HFFc6 (cell line): ENCODE results near the gene CHID1. TPM values are rescaled to one million over a fixed set of nuclear protein-coding genes. Genes with fewer than 3 reads are reported as not detected.

ENCODE experiments used
- DNase-seq: peaks from one replicate; pipeline ENCODE4 v3.0.0-alpha.2; 2018
- H3K27ac Mint-ChIP-seq: 2 replicates; pipeline ENCODE4 v1.8.0; 2020; ENCODE audit warnings: mild to moderate bottlenecking, mixed read lengths
- H3K27me3 Mint-ChIP-seq: 2 replicates; pipeline ENCODE4 v1.8.0; 2021; ENCODE audit warnings: mild to moderate bottlenecking, moderate library complexity, mixed read lengths; ENCODE audit not compliant: insufficient read depth
- H3K36me3 Mint-ChIP-seq: 2 replicates; pipeline ENCODE4 v1.8.0; 2021; ENCODE audit warnings: low read depth, mixed read lengths
- H3K4me1 Mint-ChIP-seq: 2 replicates; pipeline ENCODE4 v1.8.0; 2020; ENCODE audit warnings: low read depth, mixed read lengths
- H3K4me3 Mint-ChIP-seq: 2 replicates; pipeline ENCODE4 v1.8.0; 2020; ENCODE audit warnings: mild to moderate bottlenecking, moderate library complexity, mixed read lengths
- H3K9me3 Mint-ChIP-seq: 2 replicates; pipeline ENCODE4 v1.8.0; 2020; ENCODE audit warnings: mild to moderate bottlenecking, mixed read lengths
- total RNA-seq, 6 experiments: library from RNA; stranded (reverse); fragmentation: NEBNext Ultra II Directional; extraction: Animal tissue kit (Norgen Biotek cat#: 25700); gene quantifications; 2 replicates in 1 of 6; 3 replicates in 5 of 6; pipeline ENCODE4 v1.2.3, GENCODE V29; 2021
- TF ChIP-seq, protein P1 (sequence below): fragments of 200-600 bp; sonication (generic); IDR thresholded peaks from 2 replicates; pipeline ENCODE4 v1.5.0; 2021; ENCODE audit warnings: antibody characterized with exemption, mild to moderate bottlenecking

CHID1 gene
- total RNA-seq, 6 experiments from 2014 or later: 116 to 145 (median 133) TPM

DNA sequence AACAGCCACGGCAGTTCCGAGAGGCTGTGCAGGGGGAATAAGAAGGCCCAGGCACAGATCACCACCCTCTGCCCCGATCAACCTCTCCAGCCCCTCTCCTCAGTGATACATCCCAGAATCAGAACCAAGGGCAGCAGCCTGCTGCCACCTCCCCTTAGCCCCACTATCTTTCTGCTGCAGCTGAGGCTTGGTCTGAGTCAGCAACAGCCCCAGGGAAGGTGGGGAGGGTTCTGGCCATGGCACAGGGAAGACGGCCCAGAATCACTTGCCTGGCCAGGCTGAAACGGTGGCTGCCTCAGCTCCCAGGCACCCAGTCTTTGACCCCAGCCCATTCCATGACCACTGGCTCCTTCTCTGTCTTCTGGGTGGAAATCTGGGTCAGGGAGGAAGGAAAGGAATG, 2.3 kb downstream of the CHID1 start:
- Mint-ChIP-seq H3K9me3 (no peaks in the 10 kb centered on the region), H3K36me3 (peaks cover 10% of the 10 kb centered on the region; the same call in 1 of the 2 replicates), H3K4me3 (no peak overlapping the region), H3K27ac (no peak overlapping the region; the same call in 1 of the 2 replicates), H3K27me3 (no peaks in the 10 kb centered on the region; the same call in 1 of the 2 replicates), H3K4me1 (peaks cover 24% of the 10 kb centered on the region)
- DNase-seq: no peak
- TF ChIP-seq, protein P1, sequence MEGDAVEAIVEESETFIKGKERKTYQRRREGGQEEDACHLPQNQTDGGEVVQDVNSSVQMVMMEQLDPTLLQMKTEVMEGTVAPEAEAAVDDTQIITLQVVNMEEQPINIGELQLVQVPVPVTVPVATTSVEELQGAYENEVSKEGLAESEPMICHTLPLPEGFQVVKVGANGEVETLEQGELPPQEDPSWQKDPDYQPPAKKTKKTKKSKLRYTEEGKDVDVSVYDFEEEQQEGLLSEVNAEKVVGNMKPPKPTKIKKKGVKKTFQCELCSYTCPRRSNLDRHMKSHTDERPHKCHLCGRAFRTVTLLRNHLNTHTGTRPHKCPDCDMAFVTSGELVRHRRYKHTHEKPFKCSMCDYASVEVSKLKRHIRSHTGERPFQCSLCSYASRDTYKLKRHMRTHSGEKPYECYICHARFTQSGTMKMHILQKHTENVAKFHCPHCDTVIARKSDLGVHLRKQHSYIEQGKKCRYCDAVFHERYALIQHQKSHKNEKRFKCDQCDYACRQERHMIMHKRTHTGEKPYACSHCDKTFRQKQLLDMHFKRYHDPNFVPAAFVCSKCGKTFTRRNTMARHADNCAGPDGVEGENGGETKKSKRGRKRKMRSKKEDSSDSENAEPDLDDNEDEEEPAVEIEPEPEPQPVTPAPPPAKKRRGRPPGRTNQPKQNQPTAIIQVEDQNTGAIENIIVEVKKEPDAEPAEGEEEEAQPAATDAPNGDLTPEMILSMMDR: no peak

DNA sequence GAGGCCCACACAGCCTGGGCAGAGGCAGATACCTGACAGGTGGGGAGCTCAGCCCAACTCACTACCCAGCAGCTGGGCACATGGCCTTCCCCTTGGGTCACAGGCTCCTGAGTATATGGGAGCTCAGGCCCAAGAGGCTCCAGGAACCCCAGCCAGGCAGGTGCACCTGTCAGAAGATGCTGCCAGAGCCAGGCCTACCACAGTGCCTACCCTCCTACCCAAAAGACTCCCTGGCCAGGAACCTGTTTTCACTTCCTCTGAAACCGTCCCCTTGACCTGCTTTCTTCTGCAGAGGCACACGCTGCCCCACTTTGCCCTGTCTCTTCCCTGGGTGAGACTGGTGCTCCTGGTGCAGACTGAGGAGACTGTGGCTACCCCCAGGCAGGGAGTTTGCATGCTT, 2.9 kb downstream of the CHID1 start:
- Mint-ChIP-seq H3K27me3 (no peaks in the 10 kb centered on the region), H3K9me3 (no peaks in the 10 kb centered on the region), H3K36me3 (peaks cover 10% of the 10 kb centered on the region; the same call in 1 of the 2 replicates), H3K27ac (no peak overlapping the region), H3K4me3 (no peak overlapping the region), H3K4me1 (peaks cover 24% of the 10 kb centered on the region)
- TF ChIP-seq, protein P1: no peak
- DNase-seq: no peak

DNA sequence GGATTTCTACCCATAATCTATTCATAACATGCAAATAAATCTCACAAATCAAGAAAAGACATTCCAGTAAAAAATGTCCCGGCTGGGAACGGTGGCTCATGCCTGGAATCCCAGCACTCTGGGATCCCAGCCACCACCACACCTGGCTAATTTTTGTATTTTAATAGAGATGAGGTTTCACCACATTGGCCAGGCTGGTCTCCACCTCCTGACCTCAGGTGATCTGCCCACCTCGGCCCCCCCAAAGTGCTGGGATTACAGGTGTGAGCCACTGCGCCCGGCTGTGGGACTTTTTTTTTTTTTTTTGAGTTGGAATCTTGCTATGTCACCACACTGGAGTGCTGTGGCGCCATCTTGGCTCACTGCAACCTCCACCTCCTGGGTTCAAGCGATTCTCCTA, 4.7 kb downstream of the CHID1 start:
- Mint-ChIP-seq H3K4me3 (no peak overlapping the region), H3K9me3 (no peaks in the 10 kb centered on the region), H3K4me1 (peaks cover 19% of the 10 kb centered on the region), H3K36me3 (peaks cover 15% of the 10 kb centered on the region), H3K27ac (no peak overlapping the region), H3K27me3 (no peaks in the 10 kb centered on the region)
- TF ChIP-seq, protein P1: no peak
- DNase-seq: no peak

DNA sequence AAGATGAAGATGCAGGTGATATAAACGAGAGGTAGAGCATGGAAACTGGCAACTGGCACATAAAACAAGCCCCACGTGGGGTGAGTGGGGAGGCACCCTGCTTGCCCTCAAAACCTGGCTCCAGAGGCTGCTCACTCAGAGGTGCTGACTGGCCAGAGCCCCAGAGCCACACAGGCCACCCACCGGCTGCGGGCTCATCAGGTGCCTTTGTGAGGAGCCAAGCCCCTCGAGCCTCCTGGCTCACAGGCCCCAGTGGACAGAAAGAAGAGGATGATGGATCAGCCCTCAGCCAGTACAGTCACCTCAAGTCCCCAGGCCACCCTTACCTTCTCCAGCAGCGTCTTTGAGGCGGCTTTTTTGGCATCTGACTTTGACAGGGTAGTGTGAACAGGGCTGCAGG, 6.2 kb downstream of the CHID1 start:
- Mint-ChIP-seq H3K27ac (no peak overlapping the region), H3K36me3 (peaks cover 15% of the 10 kb centered on the region), H3K4me1 (peaks cover 15% of the 10 kb centered on the region), H3K4me3 (no peak overlapping the region), H3K9me3 (no peaks in the 10 kb centered on the region), H3K27me3 (no peaks in the 10 kb centered on the region)
- DNase-seq: no peak
- TF ChIP-seq, protein P1: no peak

DNA sequence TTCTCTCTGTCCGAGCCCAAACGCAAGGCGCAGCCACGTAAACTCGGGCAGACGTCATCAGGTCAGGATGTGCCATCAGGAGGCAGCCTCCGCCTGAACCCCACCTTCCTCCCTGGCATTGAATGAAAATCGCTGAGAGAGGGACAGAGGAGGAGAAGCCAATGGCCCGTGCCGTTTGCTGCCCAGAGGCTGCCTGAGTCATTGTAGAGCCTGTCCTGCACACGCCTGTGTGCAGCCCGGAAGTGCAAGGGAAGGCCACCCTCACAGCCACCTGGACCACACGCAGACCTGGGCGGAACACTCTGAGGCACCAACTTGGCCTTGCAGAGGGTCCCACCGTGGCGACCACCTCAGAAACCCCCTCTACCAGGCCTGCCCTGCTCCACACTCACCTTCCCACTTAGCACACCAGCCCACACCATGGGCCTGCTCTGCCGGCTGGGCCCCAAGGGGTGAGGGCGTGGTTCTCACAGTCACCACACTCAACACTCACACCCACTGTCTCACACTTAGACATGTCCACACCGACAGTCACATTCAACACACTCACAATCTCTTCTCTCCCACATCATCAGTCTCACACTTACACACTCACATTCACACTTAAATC, 9.1 kb downstream of the CHID1 start:
- Mint-ChIP-seq H3K4me1 (no peaks in the 10 kb centered on the region), H3K27me3 (no peaks in the 10 kb centered on the region), H3K36me3 (peaks cover 15% of the 10 kb centered on the region), H3K9me3 (no peaks in the 10 kb centered on the region), H3K4me3 (no peak overlapping the region), H3K27ac (no peak overlapping the region)
- no peak for DNase-seq
- TF ChIP-seq, protein P1: no peak

DNA sequence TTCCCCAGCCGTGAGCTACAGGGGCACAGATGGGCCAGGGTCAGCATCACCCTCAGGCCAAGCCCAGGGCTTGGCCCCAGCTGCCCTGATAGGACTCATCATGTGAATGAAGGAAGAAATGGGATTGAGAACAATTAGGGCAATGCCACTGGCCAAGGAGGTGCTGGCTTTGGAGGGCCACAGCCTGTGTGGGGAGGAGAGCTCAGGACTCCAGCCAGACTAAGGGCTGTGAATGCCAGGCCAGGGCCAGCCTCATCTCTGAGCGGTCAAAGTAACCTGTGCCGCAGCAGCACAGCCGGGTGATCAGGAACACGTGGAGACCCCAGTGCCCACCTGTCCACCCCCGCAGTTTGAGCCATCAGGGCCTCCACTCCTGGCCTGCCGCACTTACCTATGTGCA, 10.1 kb downstream of the CHID1 start:
- H3K27ac Mint-ChIP-seq: no peak overlapping the region
- peaks cover 12% of the 10 kb centered on the region for H3K36me3 Mint-ChIP-seq
- DNase-seq: no peak
- TF ChIP-seq, protein P1: no peak
- H3K9me3 Mint-ChIP-seq: no peaks in the 10 kb centered on the region
- H3K4me1 Mint-ChIP-seq: no peaks in the 10 kb centered on the region
- no peaks in the 10 kb centered on the region for H3K27me3 Mint-ChIP-seq
- no peak overlapping the region for H3K4me3 Mint-ChIP-seq
